ENCODE measurements around the gene FSD1. TPM values are rescaled to one million over a fixed set of nuclear protein-coding genes. Genes with fewer than 3 reads are reported as not detected.

FSD1 gene
- total and polyA plus RNA-seq, 9 of the 15 experiments (the other 6 are each of a cell fraction or from before 2014, with no cell fraction given) = 0.11 to 1.9 (median 0.94) TPM; not detected in 1

DNA sequence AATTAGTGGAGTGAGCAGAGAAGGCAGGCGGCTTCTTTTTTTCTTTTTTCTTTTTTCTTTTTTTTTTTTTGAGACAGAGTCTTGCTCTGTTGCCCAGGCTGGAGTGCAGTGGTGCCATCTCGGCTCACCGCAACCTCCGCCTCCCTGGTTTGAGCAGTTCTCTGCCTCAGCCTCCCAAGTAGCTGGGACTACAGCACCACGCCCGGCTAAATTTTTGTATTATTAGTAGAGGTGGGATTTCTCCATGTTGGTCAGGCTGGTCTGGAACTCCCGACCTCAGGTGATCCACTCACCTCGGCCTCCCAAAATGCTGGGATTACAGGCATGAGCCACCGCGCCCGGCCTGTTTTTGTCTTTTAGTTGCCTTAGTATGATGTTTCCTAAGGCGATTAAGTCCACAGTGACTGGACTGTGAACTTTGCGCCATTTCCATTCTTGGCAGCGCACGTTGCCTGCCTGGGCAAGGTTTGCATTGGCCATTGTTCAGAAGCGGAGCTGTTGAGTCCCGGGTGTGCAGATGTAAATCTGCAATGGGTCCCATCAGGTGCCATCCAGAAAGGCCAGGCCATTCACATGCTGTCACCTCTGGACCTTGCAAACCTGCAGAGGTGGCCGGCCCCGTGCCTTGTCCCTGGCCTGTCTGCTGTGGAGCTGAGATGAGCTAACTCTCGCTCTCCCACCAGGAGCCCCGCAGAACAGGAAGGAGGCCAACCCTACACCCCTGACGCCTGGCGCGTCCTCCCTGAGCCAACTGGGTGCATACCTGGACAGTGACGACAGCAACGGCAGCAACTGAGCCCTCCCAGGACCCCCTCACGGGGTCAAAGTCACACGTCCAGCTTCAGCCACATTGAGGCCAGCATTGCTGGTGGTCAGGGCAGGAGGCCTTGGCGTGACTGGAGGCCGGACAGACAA lies 36.2 kb upstream of the FSD1 start:
- Histone ChIP-seq H3K27me3 (ENCODE audit: control insufficient read depth in 2 of 2, insufficient read depth in 2 of 2, low read length in 2 of 2) (no peaks in the 10 kb centered on the region), H3K79me2 (ENCODE audit: control insufficient read depth, insufficient read depth, low read length) (no peaks in the 10 kb centered on the region), H3K36me3 (ENCODE audit: control insufficient read depth, insufficient read depth, low read length) (peaks cover 25% of the 10 kb centered on the region; the same call in 2 of the 3 replicates), H3K4me3 (no peak overlapping the region), H3K4me1 (replicated peaks in 1 of 2; ENCODE audit: control insufficient read depth in 2 of 2, insufficient read depth in 2 of 2, low read length in 2 of 2) (peaks cover 0 to 17% of the 10 kb centered on the region in 2 experiments; a peak in 2 of 5 replicates), H2AFZ (ENCODE audit: low read depth, low read length) (no peak overlapping the region), H3K27ac (ENCODE audit: extremely low read depth, low read depth, low read length) (no peak overlapping the region), H3K4me2 (ENCODE audit: insufficient read depth, low read length) (no peak overlapping the region), H3K9ac (ENCODE audit: insufficient read depth in 1 of 2, low read depth in 2 of 2, low read length in 2 of 2) (peak overlapping the region in 1 of 2 experiments; percentile 76; a peak in 2 of 4 replicates), H4K20me1 (replicated peaks; ENCODE audit: control insufficient read depth, insufficient read depth, low read length) (no peaks in the 10 kb centered on the region; the same call in 1 of the 2 replicates), H3K9me3 (replicated peaks; ENCODE audit: control insufficient read depth, insufficient read depth, low read depth, low read length) (no peaks in the 10 kb centered on the region), H3K9me1 (ENCODE audit: control insufficient read depth, insufficient read depth, low read length) (peaks cover 3% of the 10 kb centered on the region)
- ChIA-PET CTCF (ENCODE audit: low intra/inter-chr PET ratio) (interaction anchor here (0.6 to 3.8 kb wide), 8 partner anchors 75 to 290 kb away, joined by 3 to 49 read pairs (median 6); partner anchors contain the start of genes MPND and SH3GL1), POLR2A (interaction anchor here (1.3 kb wide), 1 partner anchor 84 kb away, joined by 6 read pairs; no protein-coding TSS in a partner anchor)
- WGBS (ENCODE audit: insufficient coverage, low coverage, missing lambda C conversion rate) = 81% methylated on average over 21 of the region's 30 CpGs
- ATAC-seq (no peak), FAIRE-seq (no peak), DNase-seq (ENCODE audit: extremely low read depth in 1 of 4, low spot score in 3 of 4) (no peak)
- no TSS peak for BruUV-seq (replicated peaks)
- in situ Hi-C loops (cut with MboI) (no loop called here), intact Hi-C loops (cut with micrococcal nuclease) (loop anchor here (1.0 to 2.0 kb wide), 3 partner anchors 85 to 257 kb away; partner anchors contain the start of gene SH3GL1)
- TF ChIP-seq CC2D1A (IDR thresholded peaks at IDR 0.05) (peak; percentile 83; the same call in 1 of the 2 replicates), MED1 (CRISPR knock-in tag; IDR thresholded peaks at IDR 0.05; ENCODE audit: borderline replicate concordance) (no peak), TAF1 (IDR thresholded peaks at IDR 0.05; ENCODE audit: control insufficient read depth, extremely low read depth, insufficient read depth, low read length, severe bottlenecking) (no peak), HLTF (IDR thresholded peaks at IDR 0.05) (0 out of 2 replicates have a peak, but pooled peaks have one; percentile 25), MTA1 (IDR thresholded peaks at IDR 0.05; ENCODE audit: borderline replicate concordance) (0 out of 2 replicates have a peak, but pooled peaks have one; percentile 16), ZC3H4 (CRISPR knock-in tag; IDR thresholded peaks at IDR 0.05; ENCODE audit: borderline replicate concordance) (0 out of 2 replicates have a peak, but pooled peaks have one; percentile 30), FUS (optimal IDR thresholded peaks at IDR 0.05; ENCODE audit: low read depth, low read length) (no peak), GATAD2B (IDR thresholded peaks at IDR 0.05; ENCODE audit: borderline replicate concordance) (no peak), HNRNPLL (IDR thresholded peaks at IDR 0.05; ENCODE audit: low read depth, low read length, poor library complexity, severe bottlenecking) (no peak), ZNF778 (CRISPR knock-in tag; IDR thresholded peaks at IDR 0.05) (no peak), EGR1 (conservative IDR thresholded peaks at IDR 0.05) (0 out of 2 replicates have a peak, but pooled peaks have one; percentile 38), STAG1 (CRISPR knock-in tag; IDR thresholded peaks at IDR 0.05; ENCODE audit: borderline replicate concordance) (peak; percentile 30; the same call in 1 of the 2 replicates), BRD9 (IDR thresholded peaks at IDR 0.05; ENCODE audit: low read depth, partially characterized antibody) (peak; percentile 25), FOXK2 (conservative IDR thresholded peaks at IDR 0.05 in 1 of 2, IDR thresholded peaks at IDR 0.05 in 1 of 2; ENCODE audit: low read depth in 2 of 2) (no peak), SP2 (IDR thresholded peaks at IDR 0.05; ENCODE audit: extremely low read depth, low read depth, low read length, poor library complexity, severe bottlenecking) (no peak), DIDO1 (tag; IDR thresholded peaks at IDR 0.05; ENCODE audit: low read depth) (no peak), NCOA1 (IDR thresholded peaks at IDR 0.05; ENCODE audit: low read depth) (peak; percentile 37; the same call in 1 of the 2 replicates)
- TF ChIP-seq, protein P1, sequence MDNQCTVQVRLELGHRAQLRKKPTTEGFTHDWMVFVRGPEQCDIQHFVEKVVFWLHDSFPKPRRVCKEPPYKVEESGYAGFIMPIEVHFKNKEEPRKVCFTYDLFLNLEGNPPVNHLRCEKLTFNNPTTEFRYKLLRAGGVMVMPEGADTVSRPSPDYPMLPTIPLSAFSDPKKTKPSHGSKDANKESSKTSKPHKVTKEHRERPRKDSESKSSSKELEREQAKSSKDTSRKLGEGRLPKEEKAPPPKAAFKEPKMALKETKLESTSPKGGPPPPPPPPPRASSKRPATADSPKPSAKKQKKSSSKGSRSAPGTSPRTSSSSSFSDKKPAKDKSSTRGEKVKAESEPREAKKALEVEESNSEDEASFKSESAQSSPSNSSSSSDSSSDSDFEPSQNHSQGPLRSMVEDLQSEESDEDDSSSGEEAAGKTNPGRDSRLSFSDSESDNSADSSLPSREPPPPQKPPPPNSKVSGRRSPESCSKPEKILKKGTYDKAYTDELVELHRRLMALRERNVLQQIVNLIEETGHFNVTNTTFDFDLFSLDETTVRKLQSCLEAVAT (IDR thresholded peaks at IDR 0.05) = peak; percentile 33 to 44; a peak in 2 of 4 replicates
- TF ChIP-seq, protein P2, sequence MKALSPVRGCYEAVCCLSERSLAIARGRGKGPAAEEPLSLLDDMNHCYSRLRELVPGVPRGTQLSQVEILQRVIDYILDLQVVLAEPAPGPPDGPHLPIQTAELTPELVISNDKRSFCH (CRISPR knock-in tag; IDR thresholded peaks at IDR 0.05) = no peak
- TF ChIP-seq, protein P2 (tag; IDR thresholded peaks at IDR 0.05) = no peak
